ENCODE data around the gene ALDH1A2.

- no peak for TF ChIP-seq CTCF (IDR thresholded peaks at IDR 0.05; ENCODE audit: insufficient read depth, low read length, poor library complexity, severe bottlenecking)
- TF ChIP-seq EZH2phosphoT487 (conservative IDR thresholded peaks at IDR 0.05; ENCODE audit: low read length) = no peak
Measured at GRCh38 chr15:58083526-58083925, 18.0 kb upstream of the ALDH1A2 start.

Measured in SU-DHL-6 (cell line).